ENCODE results near the gene SERPINA6.

DNA sequence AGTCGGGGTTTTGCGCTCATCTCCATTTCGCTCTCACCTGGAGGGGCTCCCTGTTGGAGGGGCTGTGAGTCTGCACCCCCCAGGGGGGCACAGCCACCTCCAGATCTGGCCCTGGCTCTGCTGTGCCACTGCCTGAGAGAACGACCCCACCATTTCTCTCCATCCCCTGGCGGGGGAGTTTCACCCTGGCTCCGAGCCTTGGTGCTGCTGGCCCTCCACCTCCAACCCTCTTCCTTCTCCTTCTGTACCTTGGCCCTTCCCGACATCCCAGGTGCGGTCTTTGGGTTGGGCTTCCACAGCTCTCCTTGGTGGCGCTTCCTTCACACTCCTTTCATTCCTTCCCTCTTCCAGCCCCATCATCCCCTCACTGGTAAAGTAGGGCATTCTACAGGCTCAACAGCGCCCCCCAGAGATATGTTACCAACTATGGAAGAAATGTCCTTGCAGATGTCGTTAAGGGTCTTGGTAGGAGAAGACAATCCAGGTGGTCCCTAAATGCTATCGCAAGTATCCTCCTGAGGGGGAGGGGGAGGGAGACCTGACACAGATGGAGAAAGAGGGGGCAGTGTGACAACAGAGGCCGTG is 49.0 kb upstream of the SERPINA6 start:
- TF ChIP-seq CTCF (IDR thresholded peaks at IDR 0.05) (no peak), POLR2A (IDR thresholded peaks at IDR 0.05) (no peak)

All from testis (tissue), 2 donors.